Mesothelial cell of epicardium (in vitro differentiated cells): ENCODE results near the gene CASP6. TPM values are rescaled to one million over a fixed set of nuclear protein-coding genes. Genes with fewer than 3 reads are reported as not detected.

Experiments
- DNase-seq, 2 experiments: peaks; one replicate each; pipeline ENCODE4 v3.0.0; 2021; ENCODE audit warnings: low spot score in 2 of 2; ENCODE audit not compliant: unreplicated experiment in 2 of 2
- H3K27ac Mint-ChIP-seq: 2 replicates; pipeline ENCODE4 v1.8.0; 2021; ENCODE audit warnings: mixed read lengths
- H3K27me3 Mint-ChIP-seq: 2 replicates; pipeline ENCODE4 v1.8.0; 2021; ENCODE audit warnings: low read depth, mixed read lengths
- H3K36me3 Mint-ChIP-seq: 2 replicates; pipeline ENCODE4 v1.8.0; 2021; ENCODE audit warnings: mixed read lengths
- H3K4me1 Mint-ChIP-seq: 2 replicates; pipeline ENCODE4 v1.8.0; 2021; ENCODE audit warnings: mixed read lengths
- H3K4me3 Mint-ChIP-seq: 2 replicates; pipeline ENCODE4 v1.8.0; 2021; ENCODE audit warnings: mild to moderate bottlenecking, moderate library complexity, mixed read lengths
- H3K9me3 Mint-ChIP-seq: 2 replicates; pipeline ENCODE4 v1.8.0; 2021; ENCODE audit warnings: mixed read lengths
- total RNA-seq: library from RNA; stranded (reverse); gene quantifications from 3 replicates; pipeline ENCODE4 v1.2.1, GENCODE V29; 2021
- TF ChIP-seq, protein P1 (sequence below): fragments of 200-600 bp; sonication (generic); IDR thresholded peaks from one replicate; pipeline ENCODE4 v1.5.0; 2021; ENCODE audit warnings: antibody characterized with exemption; ENCODE audit not compliant: unreplicated experiment

The CASP6 gene
- total RNA-seq, 1 donor from 2014 or later, result 36.7 TPM

DNA sequence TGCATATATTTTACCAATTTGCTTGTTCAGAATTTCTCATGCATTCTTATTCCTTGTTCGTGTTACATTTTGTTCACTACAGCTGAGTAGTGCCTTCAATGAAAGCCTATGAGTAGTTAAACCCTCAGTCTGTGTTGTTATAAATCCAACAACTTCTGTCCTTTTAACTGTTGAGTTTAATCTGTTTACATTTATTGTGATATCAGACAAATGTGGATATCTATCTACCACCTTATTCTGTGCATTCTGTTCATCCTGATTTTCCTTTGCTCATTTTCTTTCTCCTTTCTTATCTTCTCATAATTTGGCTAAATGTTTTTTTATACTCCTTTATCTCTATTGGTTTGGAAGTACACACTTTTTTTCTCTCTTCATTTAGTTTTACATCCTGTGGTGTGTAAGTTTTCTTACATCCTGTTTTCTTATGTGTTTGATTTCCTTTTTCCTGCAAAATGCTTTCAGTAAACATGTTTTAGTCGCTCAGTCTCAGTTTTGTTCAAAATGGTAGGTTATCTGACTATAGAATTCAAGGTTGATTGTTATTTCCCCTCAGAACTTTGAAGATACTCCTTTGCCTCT lies 54.2 kb downstream of the CASP6 start:
- TF ChIP-seq, protein P1, sequence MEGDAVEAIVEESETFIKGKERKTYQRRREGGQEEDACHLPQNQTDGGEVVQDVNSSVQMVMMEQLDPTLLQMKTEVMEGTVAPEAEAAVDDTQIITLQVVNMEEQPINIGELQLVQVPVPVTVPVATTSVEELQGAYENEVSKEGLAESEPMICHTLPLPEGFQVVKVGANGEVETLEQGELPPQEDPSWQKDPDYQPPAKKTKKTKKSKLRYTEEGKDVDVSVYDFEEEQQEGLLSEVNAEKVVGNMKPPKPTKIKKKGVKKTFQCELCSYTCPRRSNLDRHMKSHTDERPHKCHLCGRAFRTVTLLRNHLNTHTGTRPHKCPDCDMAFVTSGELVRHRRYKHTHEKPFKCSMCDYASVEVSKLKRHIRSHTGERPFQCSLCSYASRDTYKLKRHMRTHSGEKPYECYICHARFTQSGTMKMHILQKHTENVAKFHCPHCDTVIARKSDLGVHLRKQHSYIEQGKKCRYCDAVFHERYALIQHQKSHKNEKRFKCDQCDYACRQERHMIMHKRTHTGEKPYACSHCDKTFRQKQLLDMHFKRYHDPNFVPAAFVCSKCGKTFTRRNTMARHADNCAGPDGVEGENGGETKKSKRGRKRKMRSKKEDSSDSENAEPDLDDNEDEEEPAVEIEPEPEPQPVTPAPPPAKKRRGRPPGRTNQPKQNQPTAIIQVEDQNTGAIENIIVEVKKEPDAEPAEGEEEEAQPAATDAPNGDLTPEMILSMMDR, result no peak
- DNase-seq, result no peak
- no peak overlapping the region for H3K4me3 Mint-ChIP-seq
- H3K27ac Mint-ChIP-seq, result no peak overlapping the region
- H3K36me3 Mint-ChIP-seq, result peaks cover 16% of the 10 kb centered on the region
- H3K9me3 Mint-ChIP-seq, result peaks cover 33% of the 10 kb centered on the region
- H3K4me1 Mint-ChIP-seq, result peaks cover 2% of the 10 kb centered on the region
- no peaks in the 10 kb centered on the region for H3K27me3 Mint-ChIP-seq

DNA sequence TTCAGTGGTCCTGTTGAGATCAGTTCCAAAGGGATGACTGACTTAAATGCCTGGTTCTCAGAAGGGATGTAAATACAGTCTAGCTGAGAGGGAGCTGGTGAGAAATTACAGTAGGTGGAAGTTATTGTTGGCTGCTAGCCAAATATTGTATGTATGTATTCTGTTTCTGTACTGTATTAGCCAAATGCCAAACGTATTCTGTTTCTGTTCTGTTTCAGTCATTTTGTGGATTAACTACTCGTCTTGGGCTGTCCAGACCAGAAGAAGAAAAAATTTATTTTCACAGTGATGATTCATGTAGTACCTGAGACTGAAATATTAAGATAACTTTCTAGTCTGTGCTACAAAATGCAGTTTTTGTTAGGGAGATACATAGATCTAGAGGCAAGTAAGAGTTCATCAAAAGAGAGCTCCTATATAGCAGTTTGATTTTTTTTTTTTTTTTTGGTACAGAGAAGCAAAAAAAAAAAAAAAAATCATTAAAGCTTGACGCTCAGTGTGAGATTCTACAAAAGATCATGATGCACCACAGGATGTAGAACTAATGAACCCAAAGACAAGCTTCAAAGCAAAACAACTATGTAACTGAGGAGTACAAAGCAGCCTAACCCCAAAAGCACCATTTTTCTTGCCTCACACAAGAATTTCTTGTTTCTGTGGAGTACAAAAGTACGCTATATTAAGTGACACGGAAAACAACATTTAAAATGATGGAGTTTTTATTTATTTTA lies 54.8 kb downstream of the CASP6 start:
- Mint-ChIP-seq H3K9me3 (peaks cover 33% of the 10 kb centered on the region), H3K36me3 (peaks cover 16% of the 10 kb centered on the region), H3K27me3 (no peaks in the 10 kb centered on the region), H3K4me1 (peaks cover 2% of the 10 kb centered on the region), H3K4me3 (no peak overlapping the region), H3K27ac (no peak overlapping the region)
- TF ChIP-seq, protein P1, result no peak
- DNase-seq, result no peak

DNA sequence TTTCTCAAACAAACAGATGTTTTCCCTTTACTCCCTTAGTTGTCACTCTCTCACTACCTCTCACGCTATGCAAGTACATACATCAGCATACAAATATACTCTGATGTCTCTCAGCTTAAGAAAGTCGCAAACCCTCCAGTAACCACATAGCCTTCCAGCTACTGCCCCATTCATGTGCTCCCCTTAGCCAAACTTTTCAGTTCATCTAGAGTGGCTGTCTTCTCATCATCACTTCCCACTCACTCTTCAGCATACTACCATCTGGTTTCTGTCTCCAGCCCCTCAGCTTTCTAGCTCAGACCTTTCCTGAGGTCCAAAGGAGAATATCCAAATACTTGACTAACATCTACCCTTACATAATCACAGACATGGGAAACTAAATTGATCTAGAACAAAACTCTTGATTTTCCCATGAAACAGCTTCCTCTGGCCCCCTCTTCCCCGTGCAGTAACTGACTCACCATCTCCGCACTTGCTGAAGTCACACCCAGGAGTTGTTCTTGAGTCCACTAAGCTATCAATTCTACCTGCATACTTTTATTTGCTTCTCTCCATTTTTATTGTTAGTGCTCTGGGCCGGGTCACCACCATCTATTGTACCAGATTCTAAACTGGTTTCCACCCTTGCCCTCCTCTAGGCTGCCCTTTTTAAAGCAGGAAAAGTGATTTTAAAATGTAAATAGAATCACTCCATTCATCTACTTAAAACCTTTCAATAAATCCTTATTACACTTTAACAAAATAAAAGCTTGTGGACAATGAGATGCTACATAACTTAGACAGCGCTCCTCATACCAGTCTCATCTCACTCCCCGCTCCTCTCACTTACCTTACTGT lies 57.2 kb downstream of the CASP6 start:
- TF ChIP-seq, protein P1, result no peak
- H3K36me3 Mint-ChIP-seq, result peaks cover 9% of the 10 kb centered on the region
- H3K4me1 Mint-ChIP-seq, result peaks cover 2% of the 10 kb centered on the region
- no peak for DNase-seq
- no peaks in the 10 kb centered on the region for H3K27me3 Mint-ChIP-seq
- no peak overlapping the region for H3K4me3 Mint-ChIP-seq
- H3K9me3 Mint-ChIP-seq, result peaks cover 18% of the 10 kb centered on the region
- H3K27ac Mint-ChIP-seq, result no peak overlapping the region

DNA sequence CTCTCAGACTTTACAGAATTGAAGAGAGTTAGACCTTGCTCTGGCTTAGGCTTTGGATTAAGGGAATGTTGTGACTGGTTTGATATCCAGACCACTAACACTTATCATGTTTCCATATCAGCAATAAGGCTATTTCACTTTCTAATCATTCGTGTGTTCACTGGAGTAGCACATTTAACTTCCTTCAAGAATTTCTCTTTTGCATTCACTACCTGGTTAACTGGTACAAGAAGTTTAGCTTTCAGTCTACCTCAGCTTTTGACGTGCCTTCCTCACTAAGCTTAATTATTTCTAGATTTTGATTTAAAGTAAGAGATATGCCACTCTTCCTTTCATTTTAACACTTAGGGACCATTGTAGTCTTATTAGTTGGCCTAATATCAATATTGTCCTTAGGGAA lies 62.6 kb downstream of the CASP6 start:
- H3K27ac Mint-ChIP-seq, result no peak overlapping the region
- H3K9me3 Mint-ChIP-seq, result peaks cover 30% of the 10 kb centered on the region
- H3K27me3 Mint-ChIP-seq, result no peaks in the 10 kb centered on the region

More for the DNA sequence above, 62.6 kb downstream of the CASP6 start:
- no peak overlapping the region for H3K4me3 Mint-ChIP-seq
- DNase-seq, result no peak
- peaks cover 6% of the 10 kb centered on the region for H3K36me3 Mint-ChIP-seq
- TF ChIP-seq, protein P1, result no peak
- H3K4me1 Mint-ChIP-seq, result no peaks in the 10 kb centered on the region

Other genes with a start within 250 kb of the CASP6 start
- gene MCUB, start 143.2 kb downstream of the CASP6 start, total RNA-seq, result 1.9 to 3.9 TPM (median 3.0 TPM) in 3 replicates
- gene PLA2G12A, start 26.6 kb upstream of the CASP6 start, total RNA-seq, result 49.7 to 53.8 TPM (median 51.0 TPM) in 3 replicates
- 485 to 506 TPM (median 505 TPM) in 3 replicates for gene CFI, start 98.6 kb upstream of the CASP6 start, total RNA-seq
- 25.6 to 29.5 TPM (median 27.8 TPM) in 3 replicates for gene GAR1, start 112.3 kb upstream of the CASP6 start, total RNA-seq
- gene RRH, start 124.5 kb upstream of the CASP6 start, total RNA-seq, result 0.29 to 0.45 TPM (median 0.40 TPM) in 3 replicates
- gene LRIT3, start 144.7 kb upstream of the CASP6 start, total RNA-seq, result 0.14 to 0.29 TPM (median 0.16 TPM) in 3 replicates
- 1.0 to 2.0 TPM (median 1.3 TPM) in 3 replicates for gene EGF, start 209.4 kb upstream of the CASP6 start, total RNA-seq